HEK293T (cell line): Measurements from ENCODE around the gene PRSS3.

Experiments
- ARNT ChIP-seq: fragments of 450-650 bp; IDR thresholded peaks from 2 replicates; pipeline ENCODE4 v1.6.1; 2017; ENCODE audit warnings: mild to moderate bottlenecking
- CTBP1 ChIP-seq: fragments of 450-650 bp; IDR thresholded peaks from 2 replicates; pipeline ENCODE4 v1.6.1; 2016; ENCODE audit warnings: borderline replicate concordance
- ELF4 ChIP-seq: fragments of 450-650 bp; IDR thresholded peaks from 2 replicates; pipeline ENCODE4 v1.6.1; 2017; ENCODE audit warnings: antibody characterized with exemption
- FOXA1 ChIP-seq: fragments of 450-650 bp; IDR thresholded peaks from 2 replicates; pipeline ENCODE4 v1.6.1; 2016; ENCODE audit warnings: mild to moderate bottlenecking
- FOXK2 ChIP-seq: fragments of 450-650 bp; IDR thresholded peaks from 2 replicates; pipeline ENCODE4 v1.6.1; 2016; ENCODE audit warnings: mild to moderate bottlenecking
- L3MBTL2 ChIP-seq: fragments of 450-650 bp; conservative IDR thresholded peaks from 2 replicates; pipeline ENCODE4 v1.6.1; 2016; ENCODE audit warnings: mild to moderate bottlenecking
- LEF1 ChIP-seq: fragments of 450-650 bp; IDR thresholded peaks from 2 replicates; pipeline ENCODE4 v1.6.1; 2017; ENCODE audit warnings: mild to moderate bottlenecking, borderline replicate concordance
- PKNOX1 ChIP-seq: fragments of 450-650 bp; IDR thresholded peaks from 2 replicates; pipeline ENCODE4 v1.6.1; 2016
- SP1 ChIP-seq: fragments of 450-650 bp; IDR thresholded peaks from 2 replicates; pipeline ENCODE4 v1.6.1; 2017
- SUZ12 ChIP-seq: fragments of 450-650 bp; IDR thresholded peaks from 2 replicates; pipeline ENCODE4 v1.6.1; 2016; ENCODE audit warnings: mild to moderate bottlenecking
- ZNF384 ChIP-seq: fragments of 450-650 bp; IDR thresholded peaks from 2 replicates; pipeline ENCODE4 v1.6.1; 2016

GRCh38 chr9:33781736-33782135 is 13.6 kb upstream of the PRSS3 start:
- TF ChIP-seq FOXK2: no peak
- TF ChIP-seq CTBP1: no peak
- no peak for TF ChIP-seq LEF1
- no peak for TF ChIP-seq ZNF384
- TF ChIP-seq SP1: no peak
- no peak for TF ChIP-seq FOXA1
- no peak for TF ChIP-seq SUZ12
- no peak for TF ChIP-seq L3MBTL2
- no peak for TF ChIP-seq ELF4
- no peak for TF ChIP-seq ARNT
- TF ChIP-seq PKNOX1: no peak
